Sigmoid colon (tissue), 4 donors: Measurements from ENCODE around the gene CEP63.

Experiments used
- EP300 ChIP-seq, 4 donors: sonication (generic); formaldehyde crosslinking; IDR thresholded peaks; one replicate each; pipeline ENCODE4 v1.6.1; 2017; ENCODE audit warnings: antibody characterized with exemption in 4 of 4
- POLR2A ChIP-seq, 2 donors: fragments of 450-650 bp; IDR thresholded peaks; one replicate each; pipeline ENCODE4 v1.6.1; 2016; ENCODE audit warnings: antibody characterized with exemption in 2 of 2, mild to moderate bottlenecking in 2 of 2, moderate library complexity in 2 of 2
- POLR2AphosphoS5 ChIP-seq, 4 donors: sonication (generic); formaldehyde crosslinking; IDR thresholded peaks; one replicate each; pipeline ENCODE4 v1.6.1; 2017; ENCODE audit warnings: antibody characterized with exemption in 4 of 4
- TF ChIP-seq, protein P1 (sequence below), 4 experiments: fragments of 450-650 bp in 3 of 4; fragments of 200-600 bp in 1 of 4; IDR thresholded peaks; one replicate each; pipeline ENCODE4 v1.5.1; 2016 to 2019; ENCODE audit warnings: antibody characterized with exemption in 4 of 4, mild to moderate bottlenecking in 3 of 4, moderate library complexity in 2 of 4

DNA sequence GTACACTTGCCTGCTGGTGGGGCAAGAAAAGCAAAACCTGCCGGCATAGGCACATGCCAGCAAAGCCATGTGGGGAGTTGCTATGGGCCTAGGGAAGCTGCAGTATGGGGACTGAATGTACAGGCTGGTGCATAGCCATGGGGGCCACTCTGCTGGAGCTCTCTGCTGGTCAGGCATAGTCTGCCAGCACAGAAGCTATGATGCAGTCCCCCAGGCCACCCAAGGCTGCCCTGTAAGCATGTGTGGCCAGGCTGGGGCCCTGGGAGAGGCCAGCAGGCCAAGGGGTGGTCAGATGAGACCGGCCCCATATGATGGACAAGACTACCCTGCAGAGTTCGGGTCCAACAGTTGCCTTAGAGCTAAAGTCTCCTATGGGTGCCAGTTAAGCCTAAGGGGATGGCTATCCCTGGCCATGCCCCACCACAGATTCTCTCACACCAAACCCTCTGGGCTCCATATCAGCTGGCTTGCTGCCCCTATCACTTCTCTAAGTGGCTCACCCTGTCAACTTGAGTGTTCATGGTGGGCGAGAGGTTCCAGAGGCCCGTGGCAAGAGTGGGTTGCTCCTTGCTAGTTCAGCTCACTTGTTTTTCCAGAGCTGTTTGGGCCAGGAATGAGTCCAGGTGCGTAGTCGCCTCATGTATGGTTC, 41.8 kb downstream of the CEP63 start:
- TF ChIP-seq, protein P1, sequence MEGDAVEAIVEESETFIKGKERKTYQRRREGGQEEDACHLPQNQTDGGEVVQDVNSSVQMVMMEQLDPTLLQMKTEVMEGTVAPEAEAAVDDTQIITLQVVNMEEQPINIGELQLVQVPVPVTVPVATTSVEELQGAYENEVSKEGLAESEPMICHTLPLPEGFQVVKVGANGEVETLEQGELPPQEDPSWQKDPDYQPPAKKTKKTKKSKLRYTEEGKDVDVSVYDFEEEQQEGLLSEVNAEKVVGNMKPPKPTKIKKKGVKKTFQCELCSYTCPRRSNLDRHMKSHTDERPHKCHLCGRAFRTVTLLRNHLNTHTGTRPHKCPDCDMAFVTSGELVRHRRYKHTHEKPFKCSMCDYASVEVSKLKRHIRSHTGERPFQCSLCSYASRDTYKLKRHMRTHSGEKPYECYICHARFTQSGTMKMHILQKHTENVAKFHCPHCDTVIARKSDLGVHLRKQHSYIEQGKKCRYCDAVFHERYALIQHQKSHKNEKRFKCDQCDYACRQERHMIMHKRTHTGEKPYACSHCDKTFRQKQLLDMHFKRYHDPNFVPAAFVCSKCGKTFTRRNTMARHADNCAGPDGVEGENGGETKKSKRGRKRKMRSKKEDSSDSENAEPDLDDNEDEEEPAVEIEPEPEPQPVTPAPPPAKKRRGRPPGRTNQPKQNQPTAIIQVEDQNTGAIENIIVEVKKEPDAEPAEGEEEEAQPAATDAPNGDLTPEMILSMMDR (IDR thresholded peaks at IDR 0.05) = no peak
- TF ChIP-seq EP300 (IDR thresholded peaks at IDR 0.05) (no peak), POLR2A (IDR thresholded peaks at IDR 0.05) (no peak), POLR2AphosphoS5 (IDR thresholded peaks at IDR 0.05) (no peak)
